DOHH2 (cell line): Measurements from ENCODE around the gene LRRC7.

Source experiments
- EZH2phosphoT487 ChIP-seq: fragments of 200-600 bp; sonication (generic); IDR thresholded peaks from 2 replicates; pipeline ENCODE4 v1.6.1; 2017; ENCODE audit warnings: borderline replicate concordance, mild to moderate bottlenecking, antibody characterized with exemption, low read length, moderate library complexity, mixed read lengths
- TF ChIP-seq, protein P1 (sequence below): fragments of 200-600 bp; sonication (generic); IDR thresholded peaks from one replicate; pipeline ENCODE4 v1.5.1; 2014; ENCODE audit warnings: antibody characterized with exemption, mild to moderate bottlenecking, low read depth, low read length; ENCODE audit not compliant: poor library complexity, severe bottlenecking

DNA sequence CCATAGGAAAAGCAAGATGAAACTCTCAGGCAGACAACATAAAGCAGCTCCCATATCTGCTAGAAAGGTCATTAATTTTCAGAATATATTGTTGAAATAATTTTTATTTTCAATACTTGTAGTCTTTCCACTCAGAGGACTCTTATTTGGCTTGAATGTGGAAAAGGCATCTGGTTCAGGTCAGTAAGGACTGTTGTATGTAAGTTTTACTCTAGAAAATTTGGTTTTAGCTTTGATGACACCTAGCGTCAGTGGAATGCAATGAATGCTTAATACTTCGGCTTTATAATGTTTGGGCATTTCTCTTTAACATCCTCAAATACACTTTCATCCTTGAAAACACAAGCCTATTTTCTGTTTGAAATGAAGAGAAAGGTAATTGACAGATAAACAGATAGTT, 574.4 kb downstream of the LRRC7 start:
- TF ChIP-seq, protein P1, sequence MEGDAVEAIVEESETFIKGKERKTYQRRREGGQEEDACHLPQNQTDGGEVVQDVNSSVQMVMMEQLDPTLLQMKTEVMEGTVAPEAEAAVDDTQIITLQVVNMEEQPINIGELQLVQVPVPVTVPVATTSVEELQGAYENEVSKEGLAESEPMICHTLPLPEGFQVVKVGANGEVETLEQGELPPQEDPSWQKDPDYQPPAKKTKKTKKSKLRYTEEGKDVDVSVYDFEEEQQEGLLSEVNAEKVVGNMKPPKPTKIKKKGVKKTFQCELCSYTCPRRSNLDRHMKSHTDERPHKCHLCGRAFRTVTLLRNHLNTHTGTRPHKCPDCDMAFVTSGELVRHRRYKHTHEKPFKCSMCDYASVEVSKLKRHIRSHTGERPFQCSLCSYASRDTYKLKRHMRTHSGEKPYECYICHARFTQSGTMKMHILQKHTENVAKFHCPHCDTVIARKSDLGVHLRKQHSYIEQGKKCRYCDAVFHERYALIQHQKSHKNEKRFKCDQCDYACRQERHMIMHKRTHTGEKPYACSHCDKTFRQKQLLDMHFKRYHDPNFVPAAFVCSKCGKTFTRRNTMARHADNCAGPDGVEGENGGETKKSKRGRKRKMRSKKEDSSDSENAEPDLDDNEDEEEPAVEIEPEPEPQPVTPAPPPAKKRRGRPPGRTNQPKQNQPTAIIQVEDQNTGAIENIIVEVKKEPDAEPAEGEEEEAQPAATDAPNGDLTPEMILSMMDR, result no peak
- TF ChIP-seq EZH2phosphoT487, result no peak
